HG03108 (cell line): Measurements from ENCODE around the gene FAM111A.

Experiments used
- ATAC-seq: cut with Tn5 transposase; IDR thresholded peaks from one replicate; pipeline ENCODE4 v1.9.1; 2021; ENCODE audit warnings: moderate library complexity; ENCODE audit not compliant: unreplicated experiment

FAM111A gene

GRCh38 chr11:59179121-59179520 is 36.5 kb downstream of the FAM111A start:
- ATAC-seq = no peak

GRCh38 chr11:59180168-59180776 is 37.6 kb downstream of the FAM111A start:
- no peak for ATAC-seq

- no peak for ATAC-seq
Observed at GRCh38 chr11:59180907-59181306, 38.3 kb downstream of the FAM111A start.

GRCh38 chr11:59181746-59182456 is 39.2 kb downstream of the FAM111A start:
- no peak for ATAC-seq

DNA sequence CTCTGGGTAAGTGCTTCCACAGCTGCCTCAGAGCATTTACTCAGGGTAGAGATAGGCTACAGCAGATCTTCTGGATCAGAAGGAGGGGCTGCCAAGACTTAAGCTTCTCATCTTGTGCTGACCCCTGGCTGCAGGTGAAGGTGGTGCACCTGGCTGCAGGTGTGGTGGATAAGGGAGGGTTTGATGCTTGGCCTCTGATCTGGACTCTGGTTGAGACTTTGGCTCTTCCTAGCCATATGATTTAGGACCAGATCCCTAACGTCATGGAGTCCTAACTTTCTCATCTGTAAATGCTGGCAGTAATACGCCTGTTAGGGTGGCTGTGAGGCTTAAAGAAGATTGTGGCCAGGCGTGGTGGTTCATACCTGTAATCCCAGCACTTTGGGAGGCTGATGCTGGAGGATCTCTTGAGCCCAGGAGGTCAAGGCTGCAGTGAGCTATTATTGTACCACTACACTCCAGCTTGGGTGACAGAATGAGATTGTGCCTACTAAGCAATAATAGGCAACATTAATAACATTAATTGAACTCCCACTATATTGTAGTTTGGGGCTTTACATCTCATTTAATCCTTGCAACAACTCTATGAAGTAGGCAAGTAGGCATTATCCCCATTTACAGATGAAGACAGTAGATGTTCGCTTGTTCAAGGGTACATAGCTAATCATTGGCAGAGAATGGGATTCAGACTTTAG is 39.9 kb downstream of the FAM111A start:
- no peak for ATAC-seq

DNA sequence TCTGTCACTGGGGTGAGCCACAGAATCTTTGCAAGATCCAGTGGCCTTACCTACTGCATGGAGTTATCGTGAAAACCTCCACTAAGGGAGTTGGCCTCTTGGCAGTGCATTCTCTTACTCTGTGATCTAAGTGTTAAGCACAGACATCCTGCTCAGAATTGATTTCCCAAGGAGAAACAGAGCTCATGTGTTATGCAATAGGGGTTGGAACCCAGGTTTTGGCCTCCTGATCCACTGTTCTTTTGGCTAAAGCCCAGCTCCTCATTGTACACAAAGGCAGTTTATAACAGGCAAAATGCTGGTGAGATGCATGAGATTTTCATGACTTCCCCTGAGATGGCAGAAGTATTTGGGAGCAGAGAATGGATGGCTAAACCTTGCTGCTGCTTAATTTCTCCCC is 41.1 kb downstream of the FAM111A start:
- ATAC-seq = no peak

DNA sequence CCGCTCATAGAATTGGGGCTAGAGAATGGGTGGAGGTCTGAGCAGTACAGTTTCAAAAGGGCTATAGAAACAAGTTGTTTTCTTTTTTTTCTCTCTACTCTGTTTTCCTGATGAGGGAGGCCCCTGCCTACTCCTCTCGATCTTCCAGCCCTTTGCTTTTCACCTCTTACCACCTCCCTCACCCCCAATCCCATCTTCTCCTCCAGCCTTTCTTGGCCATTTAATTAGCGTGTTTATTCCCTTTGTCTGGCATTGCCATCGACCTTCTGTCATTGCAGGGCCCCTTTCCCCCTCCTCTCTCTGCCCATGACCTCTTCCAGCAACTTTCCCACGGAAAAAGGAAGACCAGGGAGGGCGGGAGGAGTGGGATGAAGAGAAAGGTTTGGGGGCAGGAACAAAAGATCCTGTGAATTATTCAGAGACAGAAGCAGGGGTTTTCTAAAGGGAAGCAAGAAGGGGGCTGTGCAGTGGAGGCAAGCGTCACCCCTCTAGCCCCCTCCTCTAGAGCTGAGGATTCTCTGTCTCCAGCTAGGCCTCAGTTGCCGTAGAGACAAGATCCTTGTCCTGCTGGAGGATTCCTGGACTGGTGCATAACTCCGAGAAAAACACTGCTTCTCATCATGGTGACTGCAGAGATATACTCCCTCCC is 42.2 kb downstream of the FAM111A start:
- ATAC-seq = no peak

- no peak for ATAC-seq
Observed at GRCh38 chr11:59185386-59185945, 42.8 kb downstream of the FAM111A start.

DNA sequence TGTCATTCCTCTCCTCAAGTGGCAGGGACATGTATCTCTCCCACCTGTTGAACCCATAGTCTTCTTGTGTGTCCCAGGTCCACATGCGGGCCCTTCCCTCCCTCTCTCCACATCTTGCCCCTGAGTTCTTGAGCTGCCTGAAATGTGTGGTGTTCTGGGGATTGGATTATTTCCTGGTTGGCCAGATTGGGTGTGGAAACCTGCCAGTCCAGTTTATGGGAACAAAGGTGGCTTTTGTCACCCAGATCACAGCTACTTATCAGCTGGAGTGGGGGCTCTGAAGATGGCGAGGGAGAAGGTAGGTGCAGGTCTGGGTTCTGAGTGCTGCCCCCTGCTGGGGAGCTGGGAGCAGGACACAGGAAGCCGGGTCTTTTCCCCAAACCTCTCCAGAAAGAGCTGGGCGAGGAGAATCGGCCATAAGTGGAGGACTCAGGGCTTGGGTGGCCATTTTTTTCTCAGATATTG is 43.5 kb downstream of the FAM111A start:
- no peak for ATAC-seq

DNA sequence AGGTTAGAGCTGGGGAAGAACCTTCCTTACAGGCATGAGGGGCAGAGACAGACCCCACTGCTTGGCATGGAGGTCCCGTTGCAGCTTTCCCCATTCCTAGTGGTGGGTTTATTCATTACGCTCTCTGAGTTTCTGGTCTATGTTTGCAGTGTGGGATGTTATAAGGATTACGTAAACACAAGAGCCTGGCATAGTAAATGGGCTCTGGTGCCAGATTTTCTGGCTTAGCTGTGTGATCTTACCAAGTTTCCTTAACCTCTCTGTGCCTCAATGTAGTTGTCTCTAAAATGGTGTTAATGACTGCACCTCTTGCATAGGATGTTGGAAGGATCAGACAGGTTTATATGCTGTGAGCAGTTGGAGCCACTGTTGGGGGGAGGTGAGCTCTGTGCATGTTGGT is 44.4 kb downstream of the FAM111A start:
- no peak for ATAC-seq

- no peak for ATAC-seq
Observed at GRCh38 chr11:59187587-59187986, 44.9 kb downstream of the FAM111A start.

- no peak for ATAC-seq
Observed at GRCh38 chr11:59188954-59189353, 46.3 kb downstream of the FAM111A start.

GRCh38 chr11:59189986-59190385 is 47.3 kb downstream of the FAM111A start:
- no peak for ATAC-seq

GRCh38 chr11:59191095-59191494 is 48.4 kb downstream of the FAM111A start:
- ATAC-seq = no peak

DNA sequence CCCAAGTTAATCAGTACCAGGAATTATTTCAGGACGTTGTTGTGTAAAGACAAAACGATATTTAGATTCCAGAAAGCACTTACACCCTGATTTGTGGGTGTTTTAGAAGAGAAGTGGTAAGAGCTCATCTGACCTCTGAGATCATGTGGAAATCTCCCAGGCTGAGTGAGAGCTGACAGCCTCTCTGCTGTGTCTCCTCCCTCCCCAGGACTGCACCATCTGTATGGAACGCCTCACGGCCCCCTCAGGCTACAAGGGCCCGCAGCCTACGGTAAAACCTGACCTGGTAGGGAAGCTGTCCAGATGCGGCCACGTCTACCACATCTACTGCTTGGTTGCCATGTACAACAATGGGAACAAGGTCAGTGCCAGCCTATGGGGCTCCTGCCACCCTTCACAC is 49.2 kb downstream of the FAM111A start:
- ATAC-seq = no peak

DNA sequence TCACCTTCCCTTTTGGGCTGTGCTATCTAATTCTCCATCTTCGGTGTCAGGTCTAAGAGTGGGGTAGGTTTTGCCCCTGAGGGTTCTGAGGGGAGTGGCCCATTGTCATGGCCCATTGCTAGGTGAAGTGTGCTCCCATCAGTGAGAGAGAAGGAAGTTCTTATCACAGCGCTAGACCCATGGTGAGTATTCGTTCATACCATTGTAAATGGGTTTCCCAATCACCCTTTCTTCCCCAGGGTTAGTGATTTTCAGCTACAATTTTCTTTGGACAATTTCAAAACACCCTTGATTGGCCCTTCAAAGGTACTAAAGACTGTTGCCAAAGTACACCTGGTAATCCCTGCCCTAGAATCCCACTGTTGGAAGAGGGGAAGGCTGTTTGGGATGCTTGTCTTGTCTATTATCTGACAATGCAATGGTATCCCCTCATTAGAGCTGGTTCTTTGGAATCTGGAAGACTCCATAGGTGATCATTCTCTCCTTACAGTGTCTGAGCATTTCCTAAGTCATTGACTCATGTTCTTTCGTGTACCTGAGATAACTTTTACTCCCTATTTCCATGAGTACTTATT is 49.9 kb downstream of the FAM111A start:
- ATAC-seq = no peak

DNA sequence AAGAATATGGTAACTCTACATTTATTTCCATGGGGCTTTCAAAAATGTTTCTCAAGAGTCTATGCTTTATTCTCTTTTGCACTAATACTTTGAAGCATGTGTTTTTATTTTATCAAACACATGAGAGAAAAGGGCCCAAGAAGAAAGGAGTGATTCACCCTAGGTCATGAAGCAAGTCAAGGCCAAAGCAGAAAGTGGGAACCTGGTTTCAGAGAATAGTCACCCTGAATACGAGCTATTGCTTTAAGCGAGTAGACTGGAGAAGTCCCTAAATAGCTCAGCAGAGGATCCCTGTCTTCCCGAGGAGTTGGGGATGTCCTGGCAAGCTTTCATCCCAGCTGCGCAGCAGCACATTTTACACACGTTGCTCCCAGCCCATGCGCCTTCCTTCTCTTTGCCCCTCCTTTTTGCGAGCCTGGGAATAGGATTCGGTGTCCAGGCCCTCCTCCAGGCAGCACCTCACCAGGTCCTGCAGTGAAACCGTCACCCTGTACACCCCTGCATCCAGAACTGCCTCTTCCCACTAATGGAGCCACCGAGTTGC is 51.0 kb downstream of the FAM111A start:
- ATAC-seq = no peak

- no peak for ATAC-seq
Observed at GRCh38 chr11:59195586-59195985, 52.9 kb downstream of the FAM111A start.

GRCh38 chr11:59196777-59197176 is 54.1 kb downstream of the FAM111A start:
- no peak for ATAC-seq

- no peak for ATAC-seq
Observed at GRCh38 chr11:59197991-59198390, 55.3 kb downstream of the FAM111A start.

- ATAC-seq = no peak
Observed at GRCh38 chr11:59198726-59199125, 56.1 kb downstream of the FAM111A start.
